ENCODE results near the gene MAPK10. TPM values are rescaled to one million over a fixed set of nuclear protein-coding genes. Genes with fewer than 3 reads are reported as not detected.

MAPK10 gene
- total and polyA plus RNA-seq, 9 of the 15 experiments (the other 6 are each of a cell fraction or from before 2014, with no cell fraction given), result 0.10 to 0.53 (median 0.18) TPM; not detected in 4

DNA sequence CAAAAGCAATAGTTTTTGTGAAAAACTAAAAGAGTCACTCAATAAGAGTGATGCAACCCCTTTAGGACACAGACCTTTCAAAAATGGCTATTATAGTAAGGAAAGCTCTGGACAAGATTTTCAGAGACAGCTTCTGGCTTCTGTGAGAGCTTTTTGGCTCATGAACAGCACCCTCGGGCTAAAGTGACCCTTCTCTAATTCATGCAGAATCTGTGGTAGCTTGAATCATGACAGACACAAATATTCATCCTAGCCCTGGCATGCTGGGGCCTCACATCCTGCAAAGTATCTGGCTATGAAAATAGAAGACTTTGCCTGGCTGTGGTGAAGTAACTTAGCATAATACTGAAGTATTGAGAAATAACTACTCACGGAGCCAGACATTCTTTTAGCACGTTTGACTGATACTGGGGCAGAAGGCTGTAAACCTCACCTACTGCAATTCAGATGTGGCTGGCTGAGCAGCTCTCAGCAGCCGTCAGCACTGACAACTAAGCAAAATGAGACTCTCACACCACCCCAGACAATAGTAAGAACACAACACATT is 327.3 kb downstream of the MAPK10 start (continued):
- TF ChIP-seq HNRNPLL (IDR thresholded peaks at IDR 0.05; ENCODE audit: low read depth, low read length, poor library complexity, severe bottlenecking), result no peak
- no peak for TF ChIP-seq RB1 (IDR thresholded peaks at IDR 0.05; ENCODE audit: low read depth)
- TF ChIP-seq MTA3 (IDR thresholded peaks at IDR 0.05; ENCODE audit: borderline replicate concordance), result no peak
- TF ChIP-seq ZFPM2 (CRISPR knock-in tag; IDR thresholded peaks at IDR 0.05), result no peak
- TF ChIP-seq ZNF324 (CRISPR knock-in tag; IDR thresholded peaks at IDR 0.05), result no peak
- TF ChIP-seq, protein P1, sequence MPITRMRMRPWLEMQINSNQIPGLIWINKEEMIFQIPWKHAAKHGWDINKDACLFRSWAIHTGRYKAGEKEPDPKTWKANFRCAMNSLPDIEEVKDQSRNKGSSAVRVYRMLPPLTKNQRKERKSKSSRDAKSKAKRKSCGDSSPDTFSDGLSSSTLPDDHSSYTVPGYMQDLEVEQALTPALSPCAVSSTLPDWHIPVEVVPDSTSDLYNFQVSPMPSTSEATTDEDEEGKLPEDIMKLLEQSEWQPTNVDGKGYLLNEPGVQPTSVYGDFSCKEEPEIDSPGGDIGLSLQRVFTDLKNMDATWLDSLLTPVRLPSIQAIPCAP (CRISPR knock-in tag; IDR thresholded peaks at IDR 0.05; ENCODE audit: borderline replicate concordance), result no peak
- TF ChIP-seq, protein P2, sequence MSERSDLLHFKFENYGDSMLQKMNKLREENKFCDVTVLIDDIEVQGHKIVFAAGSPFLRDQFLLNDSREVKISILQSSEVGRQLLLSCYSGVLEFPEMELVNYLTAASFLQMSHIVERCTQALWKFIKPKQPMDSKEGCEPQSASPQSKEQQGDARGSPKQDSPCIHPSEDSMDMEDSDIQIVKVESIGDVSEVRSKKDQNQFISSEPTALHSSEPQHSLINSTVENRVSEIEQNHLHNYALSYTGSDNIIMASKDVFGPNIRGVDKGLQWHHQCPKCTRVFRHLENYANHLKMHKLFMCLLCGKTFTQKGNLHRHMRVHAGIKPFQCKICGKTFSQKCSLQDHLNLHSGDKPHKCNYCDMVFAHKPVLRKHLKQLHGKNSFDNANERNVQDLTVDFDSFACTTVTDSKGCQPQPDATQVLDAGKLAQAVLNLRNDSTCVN (CRISPR knock-in tag; IDR thresholded peaks at IDR 0.05), result no peak
- no peak for TF ChIP-seq STAT5A (IDR thresholded peaks at IDR 0.05; ENCODE audit: borderline replicate concordance, low read length)
- TF ChIP-seq U2AF1 (optimal IDR thresholded peaks at IDR 0.05; ENCODE audit: low read depth, low read length), result no peak
- no peak for TF ChIP-seq KDM4B (IDR thresholded peaks at IDR 0.05; ENCODE audit: borderline replicate concordance in 2 of 2, low read depth in 1 of 2)
- TF ChIP-seq, protein P3, sequence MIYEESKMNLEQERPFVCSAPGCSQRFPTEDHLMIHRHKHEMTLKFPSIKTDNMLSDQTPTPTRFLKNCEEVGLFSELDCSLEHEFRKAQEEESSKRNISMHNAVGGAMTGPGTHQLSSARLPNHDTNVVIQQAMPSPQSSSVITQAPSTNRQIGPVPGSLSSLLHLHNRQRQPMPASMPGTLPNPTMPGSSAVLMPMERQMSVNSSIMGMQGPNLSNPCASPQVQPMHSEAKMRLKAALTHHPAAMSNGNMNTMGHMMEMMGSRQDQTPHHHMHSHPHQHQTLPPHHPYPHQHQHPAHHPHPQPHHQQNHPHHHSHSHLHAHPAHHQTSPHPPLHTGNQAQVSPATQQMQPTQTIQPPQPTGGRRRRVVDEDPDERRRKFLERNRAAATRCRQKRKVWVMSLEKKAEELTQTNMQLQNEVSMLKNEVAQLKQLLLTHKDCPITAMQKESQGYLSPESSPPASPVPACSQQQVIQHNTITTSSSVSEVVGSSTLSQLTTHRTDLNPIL (CRISPR knock-in tag; IDR thresholded peaks at IDR 0.05), result no peak
- TF ChIP-seq, protein P4, sequence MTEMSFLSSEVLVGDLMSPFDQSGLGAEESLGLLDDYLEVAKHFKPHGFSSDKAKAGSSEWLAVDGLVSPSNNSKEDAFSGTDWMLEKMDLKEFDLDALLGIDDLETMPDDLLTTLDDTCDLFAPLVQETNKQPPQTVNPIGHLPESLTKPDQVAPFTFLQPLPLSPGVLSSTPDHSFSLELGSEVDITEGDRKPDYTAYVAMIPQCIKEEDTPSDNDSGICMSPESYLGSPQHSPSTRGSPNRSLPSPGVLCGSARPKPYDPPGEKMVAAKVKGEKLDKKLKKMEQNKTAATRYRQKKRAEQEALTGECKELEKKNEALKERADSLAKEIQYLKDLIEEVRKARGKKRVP (CRISPR knock-in tag; IDR thresholded peaks at IDR 0.05), result no peak
- TF ChIP-seq, protein P5, sequence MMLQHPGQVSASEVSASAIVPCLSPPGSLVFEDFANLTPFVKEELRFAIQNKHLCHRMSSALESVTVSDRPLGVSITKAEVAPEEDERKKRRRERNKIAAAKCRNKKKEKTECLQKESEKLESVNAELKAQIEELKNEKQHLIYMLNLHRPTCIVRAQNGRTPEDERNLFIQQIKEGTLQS (IDR thresholded peaks at IDR 0.05), result no peak
- TF ChIP-seq, protein P5 (CRISPR knock-in tag; conservative IDR thresholded peaks at IDR 0.05), result no peak
- TF ChIP-seq HDAC8 (tag; IDR thresholded peaks at IDR 0.05), result no peak
- TF ChIP-seq RBM39 (optimal IDR thresholded peaks at IDR 0.05; ENCODE audit: low read depth, low read length), result no peak
- TF ChIP-seq, protein P6, sequence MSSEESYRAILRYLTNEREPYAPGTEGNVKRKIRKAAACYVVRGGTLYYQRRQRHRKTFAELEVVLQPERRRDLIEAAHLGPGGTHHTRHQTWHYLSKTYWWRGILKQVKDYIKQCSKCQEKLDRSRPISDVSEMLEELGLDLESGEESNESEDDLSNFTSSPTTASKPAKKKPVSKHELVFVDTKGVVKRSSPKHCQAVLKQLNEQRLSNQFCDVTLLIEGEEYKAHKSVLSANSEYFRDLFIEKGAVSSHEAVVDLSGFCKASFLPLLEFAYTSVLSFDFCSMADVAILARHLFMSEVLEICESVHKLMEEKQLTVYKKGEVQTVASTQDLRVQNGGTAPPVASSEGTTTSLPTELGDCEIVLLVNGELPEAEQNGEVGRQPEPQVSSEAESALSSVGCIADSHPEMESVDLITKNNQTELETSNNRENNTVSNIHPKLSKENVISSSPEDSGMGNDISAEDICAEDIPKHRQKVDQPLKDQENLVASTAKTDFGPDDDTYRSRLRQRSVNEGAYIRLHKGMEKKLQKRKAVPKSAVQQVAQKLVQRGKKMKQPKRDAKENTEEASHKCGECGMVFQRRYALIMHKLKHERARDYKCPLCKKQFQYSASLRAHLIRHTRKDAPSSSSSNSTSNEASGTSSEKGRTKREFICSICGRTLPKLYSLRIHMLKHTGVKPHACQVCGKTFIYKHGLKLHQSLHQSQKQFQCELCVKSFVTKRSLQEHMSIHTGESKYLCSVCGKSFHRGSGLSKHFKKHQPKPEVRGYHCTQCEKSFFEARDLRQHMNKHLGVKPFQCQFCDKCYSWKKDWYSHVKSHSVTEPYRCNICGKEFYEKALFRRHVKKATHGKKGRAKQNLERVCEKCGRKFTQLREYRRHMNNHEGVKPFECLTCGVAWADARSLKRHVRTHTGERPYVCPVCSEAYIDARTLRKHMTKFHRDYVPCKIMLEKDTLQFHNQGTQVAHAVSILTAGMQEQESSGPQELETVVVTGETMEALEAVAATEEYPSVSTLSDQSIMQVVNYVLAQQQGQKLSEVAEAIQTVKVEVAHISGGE (CRISPR knock-in tag; IDR thresholded peaks at IDR 0.05), result no peak
